IPS DF 19.7 (cell line): ENCODE measurements around the gene AQP3.
"Not testable (repeated sequence)": the region's sequence is repeated elsewhere in the genome, so short reads cannot be mapped to it uniquely, and the experiment has no call there.

Experiments
- DNase-seq: peaks from one replicate; pipeline ENCODE4 v3.0.0-alpha.2; 2013; ENCODE audit warnings: low read depth, low spot score

Gene AQP3

GRCh38 chr9:33442125-33442524 lies 5.3 kb downstream of the AQP3 start:
- no peak for DNase-seq

- DNase-seq, result no peak
These were observed 6.8 kb downstream of the AQP3 start for GRCh38 chr9:33440609-33441008.

- no peak for DNase-seq
These were observed 7.2 kb downstream of the AQP3 start for GRCh38 chr9:33440204-33440603.

- DNase-seq, result no peak
These were observed 7.7 kb downstream of the AQP3 start for GRCh38 chr9:33439731-33440130.

- DNase-seq, result no peak
These were observed 8.3 kb downstream of the AQP3 start for GRCh38 chr9:33438926-33439680.

- no peak for DNase-seq
These were observed 9.5 kb downstream of the AQP3 start for GRCh38 chr9:33437898-33438297.

GRCh38 chr9:33437205-33437604 lies 10.2 kb downstream of the AQP3 start:
- no peak for DNase-seq

- DNase-seq, result no peak
These were observed 10.9 kb downstream of the AQP3 start for GRCh38 chr9:33436445-33436844.

- DNase-seq, result no peak
These were observed 11.5 kb downstream of the AQP3 start for GRCh38 chr9:33435821-33436277.

- DNase-seq, result no peak
These were observed 12.9 kb downstream of the AQP3 start for GRCh38 chr9:33434317-33435105.

- DNase-seq, result no peak
These were observed 13.5 kb downstream of the AQP3 start for GRCh38 chr9:33433871-33434270.

GRCh38 chr9:33431420-33431819 lies 16.0 kb downstream of the AQP3 start:
- no peak for DNase-seq

GRCh38 chr9:33430942-33431341 lies 16.5 kb downstream of the AQP3 start:
- DNase-seq, result no peak

- DNase-seq, result no peak
These were observed 18.0 kb downstream of the AQP3 start for GRCh38 chr9:33429256-33429985.

GRCh38 chr9:33426843-33427293 lies 20.5 kb downstream of the AQP3 start:
- no peak for DNase-seq

- DNase-seq, result no peak
These were observed 22.3 kb downstream of the AQP3 start for GRCh38 chr9:33425128-33425533.

GRCh38 chr9:33424492-33424891 lies 22.9 kb downstream of the AQP3 start:
- DNase-seq, result not testable (repeated sequence)

- DNase-seq, result not testable (repeated sequence)
These were observed 23.4 kb downstream of the AQP3 start for GRCh38 chr9:33424043-33424442.

GRCh38 chr9:33419708-33420303 lies 27.6 kb downstream of the AQP3 start:
- no peak for DNase-seq

GRCh38 chr9:33418090-33418489 lies 29.3 kb downstream of the AQP3 start:
- no peak for DNase-seq

- DNase-seq, result no peak
These were observed 30.4 kb downstream of the AQP3 start for GRCh38 chr9:33416996-33417395.
